Suprapubic skin (tissue), 4 donors: ENCODE results near the gene TMEM181. TPM values are rescaled to one million over a fixed set of nuclear protein-coding genes. Genes with fewer than 3 reads are reported as not detected.

Experiments
- DNase-seq, 2 donors: peaks; one replicate each; pipeline ENCODE4 v3.0.0-alpha.2; 2019; ENCODE audit warnings: low spot score in 2 of 2
- H3K27ac ChIP-seq: fragments of 200-600 bp; sonication (generic); one replicate; pipeline ENCODE4 v1.5.1; 2019
- H3K27me3 ChIP-seq: fragments of 200-600 bp; sonication (generic); one replicate; pipeline ENCODE4 v1.5.1; 2019
- H3K36me3 ChIP-seq: fragments of 200-600 bp; sonication (generic); one replicate; pipeline ENCODE4 v1.5.1; 2019
- H3K4me1 ChIP-seq: fragments of 200-600 bp; sonication (generic); one replicate; pipeline ENCODE4 v1.5.1; 2019
- H3K4me3 ChIP-seq: fragments of 200-600 bp; sonication (generic); one replicate; pipeline ENCODE4 v1.5.1; 2019; ENCODE audit warnings: mild to moderate bottlenecking
- H3K9me3 ChIP-seq: fragments of 200-600 bp; sonication (generic); one replicate; pipeline ENCODE4 v1.5.1; 2019
- CTCF ChIP-seq, 2 donors: fragments of 200-600 bp in 1 of 2; fragments of 450-650 bp in 1 of 2; sonication (generic) in 1 of 2; IDR thresholded peaks; one replicate each; pipeline ENCODE4 v1.5.1; 2016 to 2019; ENCODE audit warnings: antibody characterized with exemption in 2 of 2, mild to moderate bottlenecking in 1 of 2, moderate library complexity in 1 of 2
- EP300 ChIP-seq: sonication (generic); formaldehyde crosslinking; IDR thresholded peaks from one replicate; pipeline ENCODE4 v1.6.1; 2017; ENCODE audit warnings: antibody characterized with exemption
- POLR2A ChIP-seq, 2 donors: fragments of 450-650 bp; IDR thresholded peaks; one replicate each; pipeline ENCODE4 v1.6.1; 2017; ENCODE audit warnings: antibody characterized with exemption in 2 of 2, mild to moderate bottlenecking in 2 of 2, moderate library complexity in 2 of 2
- POLR2AphosphoS5 ChIP-seq, 3 donors: sonication (generic); formaldehyde crosslinking; IDR thresholded peaks; one replicate each; pipeline ENCODE4 v1.6.1; 2017; ENCODE audit warnings: antibody characterized with exemption in 3 of 3
- WGBS: methylation state at CpG from one replicate; pipeline ENCODE4 v1.1.5; 2018; 5-methylcytosine and 5-hydroxymethylcytosine counted together
- total RNA-seq, 4 donors: library from RNA; depleted of rRNA; stranded (reverse); fragments of >200 nt; gene quantifications; one replicate each; pipeline ENCODE4 v1.1.0, GENCODE V29; 2016

TMEM181 gene
- total RNA-seq, 4 donors from 2014 or later = 17.5 to 24.7 (median 21.7) TPM

GRCh38 chr6:158684311-158684710 lies 124.4 kb downstream of the TMEM181 start:
- no peak for DNase-seq
- no peaks in the 10 kb centered on the region for H3K9me3 ChIP-seq
- H3K4me3 ChIP-seq = no peak overlapping the region
- no peak for TF ChIP-seq POLR2AphosphoS5 (IDR thresholded peaks at IDR 0.05)
- TF ChIP-seq POLR2A (IDR thresholded peaks at IDR 0.05) = no peak
- TF ChIP-seq CTCF (IDR thresholded peaks at IDR 0.05) = no peak
- no peak for TF ChIP-seq EP300
- no peaks in the 10 kb centered on the region for H3K36me3 ChIP-seq
- H3K27ac ChIP-seq = no peak overlapping the region
- H3K4me1 ChIP-seq = no peaks in the 10 kb centered on the region
- 77% methylated on average over 5 of the region's 5 CpGs for WGBS
- H3K27me3 ChIP-seq = no peaks in the 10 kb centered on the region

- TF ChIP-seq POLR2A (IDR thresholded peaks at IDR 0.05) = no peak
- no peak for TF ChIP-seq POLR2AphosphoS5 (IDR thresholded peaks at IDR 0.05)
- no peak for TF ChIP-seq EP300
- TF ChIP-seq CTCF (IDR thresholded peaks at IDR 0.05) = no peak
- no peak overlapping the region for H3K27ac ChIP-seq
- no peaks in the 10 kb centered on the region for H3K36me3 ChIP-seq
- H3K9me3 ChIP-seq = no peaks in the 10 kb centered on the region
- no peaks in the 10 kb centered on the region for H3K27me3 ChIP-seq
- no peaks in the 10 kb centered on the region for H3K4me1 ChIP-seq
- no peak overlapping the region for H3K4me3 ChIP-seq
- DNase-seq = no peak
- 45% methylated on average over 5 of the region's 5 CpGs for WGBS
Observed at GRCh38 chr6:158684745-158685324, 124.9 kb downstream of the TMEM181 start.

Other genes with a start within 250 kb of the TMEM181 start
- gene TULP4, start 247.6 kb upstream of the TMEM181 start, total RNA-seq = 100 to 1,000 TPM; 123 to 156 (median 132) TPM
- gene DYNLT1, start 84.7 kb downstream of the TMEM181 start, total RNA-seq = 10 to 100 TPM; 27.5 to 63.8 (median 49.4) TPM
- 1 to 10 TPM; 2.8 to 5.1 (median 3.4) TPM for gene SYTL3, start 90.0 kb downstream of the TMEM181 start, total RNA-seq